K562 (cell line): ENCODE measurements around the gene PLA2G15. TPM values are rescaled to one million over a fixed set of nuclear protein-coding genes. Genes with fewer than 3 reads are reported as not detected.

Experiments
- ATAC-seq: fragments of 200-7000 bp; cut with Tn5 transposase; 3 replicates; pipeline ENCODE4 v1.9.1; 2020; ENCODE audit warnings: moderate library complexity
- BruUV-seq: library from RNA; stranded (reverse); fragments of 400-500 nt; replicated peaks from 2 replicates; lab custom pipeline; 2021; lab: Mats Ljungman, UMichigan
- CTCF ChIA-PET: fragments of 300-600 bp; formaldehyde crosslinking; extraction: SDS; loops from one replicate; lab custom pipeline; 2021; ENCODE audit warnings: low intra/inter-chr PET ratio; lab: Yijun Ruan, JAX
- POLR2A ChIA-PET: fragments of 300-600, 350-650 bp; sonication (Branson Sonifier 250); formaldehyde crosslinking; extraction: SDS; loops from one replicate; lab custom pipeline; 2021; ENCODE audit warnings: antibody characterized with exemption, inconsistent platforms; lab: Yijun Ruan, JAX
- DNase-seq, 4 experiments: peaks; one replicate each; pipeline versions ENCODE4 v3.0.0 to v3.0.0-alpha.2; 2011 to 2018; ENCODE audit warnings: low spot score in 3 of 4, mixed read lengths in 3 of 4; ENCODE audit errors: extremely low read depth in 1 of 4
- FAIRE-seq: peaks from 2 replicates; lab custom pipeline; 2011; peaks lifted over from hg19 to GRCh38; lab: Jason Lieb, UNC
- H2AFZ ChIP-seq: 2 replicates; pipeline ENCODE4 v1.6.0; 2011; ENCODE audit warnings: low read depth, low read length, control low read depth, inconsistent platforms
- H3K27ac ChIP-seq: fragments of 200-600 bp; 3 replicates; pipeline ENCODE4 v1.8.0; 2011; ENCODE audit warnings: low read depth, mild to moderate bottlenecking, control low read depth, inconsistent platforms, low read length, moderate library complexity, mixed read lengths; ENCODE audit errors: extremely low read depth
- H3K27me3 ChIP-seq, 2 experiments: fragments of 300-600 bp in 1 of 2; 2 replicates in 1 of 2; 3 replicates in 1 of 2; pipeline versions ENCODE4 v1.6.0 to v1.8.0; 2011; ENCODE audit warnings: inconsistent platforms in 2 of 2, low read length in 2 of 2, mild to moderate bottlenecking in 1 of 2, mixed read lengths in 1 of 2, moderate library complexity in 1 of 2; ENCODE audit not compliant: control insufficient read depth in 2 of 2, insufficient read depth in 2 of 2
- H3K36me3 ChIP-seq: fragments of 300-600 bp; 3 replicates; pipeline ENCODE4 v1.8.0; 2011; ENCODE audit warnings: mild to moderate bottlenecking, low read length, inconsistent platforms; ENCODE audit not compliant: control insufficient read depth, insufficient read depth
- H3K4me1 ChIP-seq, 2 experiments: fragments of 200-600 bp in 1 of 2; replicated peaks in 1 of 2; 2 replicates in 1 of 2; 3 replicates in 1 of 2; pipeline versions ENCODE4 v1.5.1 to v1.8.0; 2011; ENCODE audit warnings: inconsistent platforms in 2 of 2, low read length in 2 of 2, mild to moderate bottlenecking in 1 of 2, mixed read lengths in 1 of 2, moderate library complexity in 1 of 2; ENCODE audit not compliant: control insufficient read depth in 2 of 2, insufficient read depth in 2 of 2
- H3K4me2 ChIP-seq: 2 replicates; pipeline ENCODE4 v1.6.1; 2011; ENCODE audit warnings: low read length, control low read depth, inconsistent platforms, mixed read lengths; ENCODE audit not compliant: insufficient read depth
- H3K4me3 ChIP-seq: fragments of 200-600 bp; sonication (generic), shearing (Covaris generic); 2 replicates; pipeline ENCODE4 v1.5.1; 2016; ENCODE audit warnings: control low read depth, inconsistent platforms
- H3K79me2 ChIP-seq: fragments of 200-600 bp; 3 replicates; pipeline ENCODE4 v1.8.0; 2011; ENCODE audit warnings: low read length, inconsistent platforms; ENCODE audit not compliant: control insufficient read depth, insufficient read depth
- H3K9ac ChIP-seq, 2 experiments: 2 replicates each; pipeline versions ENCODE4 v1.6.0 to v1.6.1; 2011; ENCODE audit warnings: low read depth in 2 of 2, low read length in 2 of 2, control low read depth in 1 of 2, inconsistent platforms in 1 of 2, mild to moderate bottlenecking in 1 of 2, mixed read lengths in 1 of 2; ENCODE audit not compliant: insufficient read depth in 1 of 2
- H3K9me1 ChIP-seq: one replicate; pipeline ENCODE4 v1.6.0; 2011; ENCODE audit warnings: inconsistent platforms, mild to moderate bottlenecking, low read length, moderate library complexity; ENCODE audit not compliant: control insufficient read depth, insufficient read depth
- H3K9me3 ChIP-seq: replicated peaks from 2 replicates; pipeline ENCODE4 v1.5.1; 2011; ENCODE audit warnings: low read depth, low read length, inconsistent platforms; ENCODE audit not compliant: control insufficient read depth, insufficient read depth
- H4K20me1 ChIP-seq: replicated peaks from 2 replicates; pipeline ENCODE4 v1.6.1; 2011; ENCODE audit warnings: low read length, inconsistent platforms, mixed read lengths; ENCODE audit not compliant: control insufficient read depth, insufficient read depth
- CREB5 ChIP-seq: fragments of 250-450 bp; sonication (Bioruptor Pico); IDR thresholded peaks from 2 replicates; pipeline ENCODE4 v1.5.0; 2020; ENCODE audit warnings: mild to moderate bottlenecking
- E4F1 ChIP-seq: fragments of 250-450 bp; sonication (Bioruptor Pico); IDR thresholded peaks from 2 replicates; pipeline ENCODE4 v1.5.0; 2021; ENCODE audit warnings: mild to moderate bottlenecking, borderline replicate concordance
- MAFF ChIP-seq: IDR thresholded peaks from 2 replicates; pipeline ENCODE4 v1.6.1; 2012; ENCODE audit warnings: low read length, improper control_type of control experiment
- MYC ChIP-seq, 2 experiments: fragments of 250-450 bp in 1 of 2; sonication (Bioruptor Pico) in 1 of 2; IDR thresholded peaks; 2 replicates each; pipeline versions ENCODE4 v1.5.1 to v1.6.1; 2012 to 2021; ENCODE audit warnings: low read depth in 2 of 2, borderline replicate concordance in 1 of 2, improper control_type of control experiment in 1 of 2, low read length in 1 of 2, mild to moderate bottlenecking in 1 of 2, moderate library complexity in 1 of 2
- PURB ChIP-seq: sonication (generic); formaldehyde crosslinking; IDR thresholded peaks from 2 replicates; pipeline ENCODE4 v1.9.0; 2021; ENCODE audit warnings: low read depth, mild to moderate bottlenecking, missing genetic modification reagents
- THRAP3 ChIP-seq: fragments of 450-650 bp; IDR thresholded peaks from 2 replicates; pipeline ENCODE4 v1.6.1; 2016; ENCODE audit warnings: mild to moderate bottlenecking, inconsistent platforms, borderline replicate concordance
- ZBTB2 ChIP-seq: fragments of 450-650 bp; IDR thresholded peaks from 2 replicates; pipeline ENCODE4 v1.6.1; 2016; ENCODE audit warnings: antibody characterized with exemption
- ZBTB7A ChIP-seq: IDR thresholded peaks from 2 replicates; pipeline ENCODE4 v1.6.1; 2011; ENCODE audit warnings: low read depth, mild to moderate bottlenecking, low read length, moderate library complexity, borderline replicate concordance; ENCODE audit not compliant: control insufficient read depth
- ZNF507 ChIP-seq: conservative IDR thresholded peaks from 2 replicates; pipeline ENCODE4 v1.6.1; 2017; ENCODE audit warnings: missing genetic modification characterization, missing compliant biosample characterization
- ZNF584 ChIP-seq: fragments of 200-800 bp; sonication (Bioruptor generic); IDR thresholded peaks from 2 replicates; pipeline ENCODE4 v1.6.1; 2016; ENCODE audit warnings: low read depth, mild to moderate bottlenecking, missing genetic modification characterization, missing compliant biosample characterization
- WGBS: fragments of 100-300 bp; shearing (Covaris generic); methylation state at CpG from one replicate; pipeline ENCODE4 v1.1.6; 2016; ENCODE audit warnings: low coverage, mixed read lengths; ENCODE audit not compliant: insufficient coverage; ENCODE audit errors: missing lambda C conversion rate; 5-methylcytosine and 5-hydroxymethylcytosine counted together
- in situ Hi-C: fragments of 300-500 bp; cut with MboI; formaldehyde crosslinking; loops from 4 replicates; pipeline ENCODE4 v1.15.0; 2018; ENCODE audit warnings: inconsistent platforms, mixed read lengths
- intact Hi-C: fragments of 100-400 bp; cut with micrococcal nuclease; formaldehyde crosslinking; loops from 2 replicates; pipeline ENCODE4 v1.14.2; 2022
- polyA plus RNA-seq, 8 experiments: library from polyadenylated mRNA; depleted of rRNA in 4 of 8; stranded (reverse) in 5 of 8; unstranded in 3 of 8; fragments of >200 nt; fragmentation: Nextera tagmentation in 2 of 8; fragmentation: Illumina TruSeq in 1 of 8; extraction: Ambion mirVana in 2 of 8; extraction: Trizol in 1 of 8; gene quantifications; 2 replicates each; pipeline versions ENCODE4 v1.2.1 to v1.2.3, GENCODE V29; 2011 to 2014; ENCODE audit warnings: inconsistent platforms in 1 of 8, missing spikeins in 1 of 8
- total RNA-seq, 7 experiments: library from RNA; depleted of rRNA in 6 of 7; stranded (reverse); fragments of >200 nt in 6 of 7; fragmentation: Illumina TruSeq in 2 of 7; extraction: Trizol in 2 of 7; gene quantifications; 2 replicates each; pipeline versions ENCODE4 v1.2.1 to v1.2.3, GENCODE V29; 2011 to 2021; ENCODE audit warnings: low replicate concordance in 1 of 7

PLA2G15 gene
- total and polyA plus RNA-seq, 9 of the 15 experiments (the other 6 are each of a cell fraction or from before 2014, with no cell fraction given) = 0.42 to 8.6 (median 4.8) TPM

- no peak overlapping the region for H3K4me2 ChIP-seq
- H3K27me3 ChIP-seq = no peaks in the 10 kb centered on the region
- H3K9me3 ChIP-seq = no peaks in the 10 kb centered on the region
- no peaks in the 10 kb centered on the region for H3K9me1 ChIP-seq
- H3K79me2 ChIP-seq = peaks cover 22% of the 10 kb centered on the region
- DNase-seq (no peak), ATAC-seq (no peak), FAIRE-seq (no peak)
- no peak overlapping the region for H2AFZ ChIP-seq
- H3K4me3 ChIP-seq = no peak overlapping the region
- intact Hi-C loops = no loop called here
- BruUV-seq = no TSS peak
- H4K20me1 ChIP-seq = no peaks in the 10 kb centered on the region; the same call in 1 of the 2 replicates
- H3K9ac ChIP-seq = no peak overlapping the region
- no peaks in the 10 kb centered on the region for H3K4me1 ChIP-seq
- H3K27ac ChIP-seq = no peak overlapping the region
- WGBS = 98% methylated on average over 2 of the region's 2 CpGs
- in situ Hi-C loops = no loop called here
- peaks cover 15% of the 10 kb centered on the region for H3K36me3 ChIP-seq
- CTCF ChIA-PET = no interaction called here
- POLR2A ChIA-PET = interaction anchor here (1.0 to 1.4 kb wide), 4 partner anchors 10 to 112 kb away, joined by 3 to 4 read pairs (median 4); no protein-coding TSS in a partner anchor
- TF ChIP-seq THRAP3 (no peak), ZNF584 (no peak), MYC (IDR thresholded peaks at IDR 0.05; ENCODE audit: low read depth, low read length) (no peak), MYC (CRISPR knock-in tag; IDR thresholded peaks at IDR 0.05; ENCODE audit: borderline replicate concordance, low read depth) (no peak)
These were observed 38.9 kb upstream of the PLA2G15 start for GRCh38 chr16:68206245-68206644.

GRCh38 chr16:68214726-68215125, 30.4 kb upstream of the PLA2G15 start:
- Histone ChIP-seq H3K4me1 (peaks cover 0 to 2% of the 10 kb centered on the region in 2 experiments; a peak in 2 of 5 replicates), H2AFZ (no peak overlapping the region), H3K27ac (no peak overlapping the region), H3K9me3 (no peaks in the 10 kb centered on the region), H3K27me3 (no peaks in the 10 kb centered on the region), H3K9me1 (no peaks in the 10 kb centered on the region), H4K20me1 (no peaks in the 10 kb centered on the region; the same call in 1 of the 2 replicates), H3K4me3 (no peak overlapping the region), H3K36me3 (peaks cover 40% of the 10 kb centered on the region), H3K4me2 (no peak overlapping the region), H3K79me2 (peaks cover 37% of the 10 kb centered on the region), H3K9ac (no peak overlapping the region)
- in situ Hi-C loops = no loop called here
- no TSS peak for BruUV-seq
- no peak for DNase-seq
- 97% methylated on average over 3 of the region's 3 CpGs for WGBS
- ChIA-PET CTCF (no interaction called here), POLR2A (interaction anchor here (1.3 kb wide), 1 partner anchor 130 kb away, joined by 3 read pairs; the partner anchor contains the start of gene NFATC3)
- no peak for ATAC-seq
- intact Hi-C loops = no loop called here
- no peak for FAIRE-seq
- TF ChIP-seq ZBTB7A (no peak), ZBTB2 (no peak), MAFF (no peak), ZNF507 (tag) (no peak), PURB (CRISPR knock-in tag) (no peak), CREB5 (no peak), E4F1 (CRISPR knock-in tag) (no peak)
